ENCODE results near the gene ACADL. TPM values are rescaled to one million over a fixed set of nuclear protein-coding genes. Genes with fewer than 3 reads are reported as not detected.

The ACADL gene
- total RNA-seq: 0.05 TPM in 1 of 2 replicates, not detected in the other

- no peak for DNase-seq (ENCODE audit: extremely low read depth, low read depth, low spot score)
These were observed at the start of gene ACADL for GRCh38 chr2:210224941-210225672. TSS of gene ACADL (minus strand) at chr2:210225447. CDS start at chr2:210225263, 184 bp downstream.

- DNase-seq (ENCODE audit: extremely low read depth, low read depth, low spot score): no peak
These were observed 46.1 kb upstream of the ACADL start for GRCh38 chr2:210271300-210271699.

- DNase-seq (ENCODE audit: extremely low read depth, low read depth, low spot score): no peak
These were observed 43.9 kb upstream of the ACADL start for GRCh38 chr2:210269148-210269547.

- DNase-seq (ENCODE audit: extremely low read depth, low read depth, low spot score): no peak
These were observed 43.0 kb upstream of the ACADL start for GRCh38 chr2:210268281-210268680.

- DNase-seq (ENCODE audit: extremely low read depth, low read depth, low spot score): no peak
These were observed 42.5 kb upstream of the ACADL start for GRCh38 chr2:210267698-210268097.

- DNase-seq (ENCODE audit: extremely low read depth, low read depth, low spot score): no peak
These were observed 39.0 kb upstream of the ACADL start for GRCh38 chr2:210264282-210264681.

- DNase-seq (ENCODE audit: extremely low read depth, low read depth, low spot score): no peak
These were observed 38.6 kb upstream of the ACADL start for GRCh38 chr2:210263841-210264240.

GRCh38 chr2:210262036-210262435 is 36.8 kb upstream of the ACADL start:
- no peak for DNase-seq (ENCODE audit: extremely low read depth, low read depth, low spot score)

- no peak for DNase-seq (ENCODE audit: extremely low read depth, low read depth, low spot score)
These were observed 34.4 kb upstream of the ACADL start for GRCh38 chr2:210259687-210260086.

GRCh38 chr2:210252699-210253606 is 27.7 kb upstream of the ACADL start:
- DNase-seq (ENCODE audit: extremely low read depth, low read depth, low spot score): no peak

GRCh38 chr2:210250622-210251021 is 25.4 kb upstream of the ACADL start:
- no peak for DNase-seq (ENCODE audit: extremely low read depth, low read depth, low spot score)

- DNase-seq (ENCODE audit: extremely low read depth, low read depth, low spot score): no peak
These were observed 8.2 kb upstream of the ACADL start for GRCh38 chr2:210233487-210233886.

GRCh38 chr2:210230984-210231383 is 5.7 kb upstream of the ACADL start:
- DNase-seq (ENCODE audit: extremely low read depth, low read depth, low spot score): no peak

GRCh38 chr2:210230518-210230917 is 5.3 kb upstream of the ACADL start:
- no peak for DNase-seq (ENCODE audit: extremely low read depth, low read depth, low spot score)

- no peak for DNase-seq (ENCODE audit: extremely low read depth, low read depth, low spot score)
These were observed 3.3 kb upstream of the ACADL start for GRCh38 chr2:210228586-210228985.

GRCh38 chr2:210227290-210228088 is 2.2 kb upstream of the ACADL start:
- no peak for DNase-seq (ENCODE audit: extremely low read depth, low read depth, low spot score)

- no peak for DNase-seq (ENCODE audit: extremely low read depth, low read depth, low spot score)
These were observed 976 bp upstream of the ACADL start for GRCh38 chr2:210226223-210226622.

GRCh38 chr2:210224591-210224940 is 681 bp downstream of the ACADL start:
- no peak for DNase-seq (ENCODE audit: extremely low read depth, low read depth, low spot score)

- no peak for DNase-seq (ENCODE audit: extremely low read depth, low read depth, low spot score)
These were observed 10.1 kb downstream of the ACADL start for GRCh38 chr2:210215120-210215519.

GRCh38 chr2:210210185-210210584 is 15.1 kb downstream of the ACADL start:
- DNase-seq (ENCODE audit: extremely low read depth, low read depth, low spot score): no peak

GRCh38 chr2:210207929-210208328 is 17.3 kb downstream of the ACADL start:
- DNase-seq (ENCODE audit: extremely low read depth, low read depth, low spot score): no peak

All from glomerular endothelial cell (primary cell).